GM21515 (cell line): ENCODE data around the gene HSPB1.
"Not testable (repeated sequence)": the region's sequence is repeated elsewhere in the genome, so short reads cannot be mapped to it uniquely, and the experiment has no call there.

Experiments
- ATAC-seq: cut with Tn5 transposase; IDR thresholded peaks from one replicate; pipeline ENCODE4 v1.9.1; 2021; ENCODE audit not compliant: unreplicated experiment

Gene HSPB1

GRCh38 chr7:76303202-76304147, 1.0 kb downstream of the HSPB1 start:
- peak; percentile 38 for ATAC-seq

- no peak for ATAC-seq
Measured at GRCh38 chr7:76304888-76305375, 2.5 kb downstream of the HSPB1 start.

- ATAC-seq: not testable (repeated sequence)
Measured at GRCh38 chr7:76308874-76309273, 6.4 kb downstream of the HSPB1 start.

GRCh38 chr7:76309341-76310101, 7.0 kb downstream of the HSPB1 start:
- ATAC-seq: not testable (repeated sequence)

- no peak for ATAC-seq
Measured at GRCh38 chr7:76310102-76310957, 7.9 kb downstream of the HSPB1 start.

GRCh38 chr7:76311838-76312237, 9.4 kb downstream of the HSPB1 start:
- ATAC-seq: not testable (repeated sequence)

- peak; percentile 37 for ATAC-seq
Measured at GRCh38 chr7:76314042-76314721, 11.7 kb downstream of the HSPB1 start.

- ATAC-seq: not testable (repeated sequence)
Measured at GRCh38 chr7:76314740-76315139, 12.3 kb downstream of the HSPB1 start.

GRCh38 chr7:76315364-76315763, 12.9 kb downstream of the HSPB1 start:
- ATAC-seq: no peak

- ATAC-seq: no peak
Measured at GRCh38 chr7:76316984-76317781, 14.7 kb downstream of the HSPB1 start.

- ATAC-seq: peak; percentile 89
Measured at GRCh38 chr7:76317782-76318487, 15.5 kb downstream of the HSPB1 start.

- peak; percentile 46 for ATAC-seq
Measured at GRCh38 chr7:76318488-76319353, 16.2 kb downstream of the HSPB1 start.

- no peak for ATAC-seq
Measured at GRCh38 chr7:76325092-76325491, 22.6 kb downstream of the HSPB1 start.

- ATAC-seq: no peak
Measured at GRCh38 chr7:76325811-76326210, 23.3 kb downstream of the HSPB1 start.

GRCh38 chr7:76326646-76327233, 24.3 kb downstream of the HSPB1 start:
- ATAC-seq: no peak

- ATAC-seq: no peak
Measured at GRCh38 chr7:76327610-76328009, 25.1 kb downstream of the HSPB1 start.

GRCh38 chr7:76328389-76328788, 25.9 kb downstream of the HSPB1 start:
- no peak for ATAC-seq
